HS-27A (cell line): ENCODE measurements around the gene ANXA6.
A peak's percentile ranks its signal among the peaks of the same experiment; 100 is the strongest.

ENCODE experiments used
- DNase-seq: peaks from one replicate; pipeline ENCODE4 v3.0.0-alpha.2; 2012; ENCODE audit warnings: low read depth, missing footprints

The ANXA6 gene

DNA sequence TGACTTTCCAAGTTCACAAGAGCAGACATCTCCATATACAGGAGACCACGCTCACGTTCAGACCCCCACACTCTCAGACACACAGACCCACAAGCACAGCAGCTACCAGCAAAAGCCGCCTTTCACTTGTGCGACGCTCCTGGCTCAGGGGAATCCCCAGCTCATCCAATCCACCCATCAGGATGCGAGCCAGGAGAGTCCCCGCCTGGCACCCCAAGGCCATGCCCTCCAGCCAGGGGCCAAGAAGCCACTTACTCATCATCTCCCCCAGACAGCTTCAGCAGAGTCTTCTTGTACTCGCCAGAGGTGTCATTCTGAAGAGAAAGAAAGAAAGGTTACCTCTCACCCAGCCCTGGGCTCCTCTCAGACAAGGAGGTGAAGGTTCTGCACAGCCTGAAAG, 29.7 kb downstream of the ANXA6 start:
- DNase-seq = no peak

DNA sequence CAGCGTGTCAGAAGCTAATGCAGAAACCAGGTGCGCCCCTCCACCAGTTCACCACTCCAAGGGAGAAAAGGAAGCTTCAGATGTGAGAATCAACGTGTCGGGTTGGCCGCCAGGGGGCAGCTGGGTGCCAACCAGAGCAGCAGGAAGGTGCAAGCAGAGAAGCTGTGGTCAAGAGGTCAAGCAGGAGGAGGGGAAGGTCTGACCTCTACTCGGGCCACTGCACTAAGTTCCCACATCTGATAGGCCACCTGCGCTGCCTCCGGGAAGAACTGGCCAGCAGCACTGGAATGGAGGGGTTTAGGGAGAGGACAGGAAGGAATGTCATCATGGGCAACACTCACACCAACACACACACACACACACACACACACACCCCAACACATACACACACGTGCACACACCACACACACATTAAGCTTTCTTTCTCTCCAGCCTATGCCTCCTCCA, 31.4 kb downstream of the ANXA6 start:
- DNase-seq = peak; percentile 12

DNA sequence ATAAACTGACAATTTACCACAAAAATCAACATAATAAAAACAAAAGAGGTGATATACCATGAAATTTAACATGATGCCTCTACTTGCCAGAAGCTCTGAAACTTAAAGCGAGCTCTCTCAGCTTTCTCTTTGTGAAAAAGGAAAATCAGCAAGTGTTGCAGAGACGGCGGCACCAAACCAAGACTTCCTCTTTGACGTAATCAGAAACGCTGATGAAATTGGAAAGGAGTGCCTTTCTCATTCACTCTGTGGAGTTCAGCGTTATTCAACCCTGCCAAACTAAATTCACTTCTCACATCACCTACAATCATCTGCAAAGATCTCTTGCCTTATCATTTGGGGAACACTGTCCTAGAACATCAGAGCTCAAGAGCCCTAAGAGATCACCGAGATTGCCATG, 32.2 kb downstream of the ANXA6 start:
- DNase-seq = no peak

DNA sequence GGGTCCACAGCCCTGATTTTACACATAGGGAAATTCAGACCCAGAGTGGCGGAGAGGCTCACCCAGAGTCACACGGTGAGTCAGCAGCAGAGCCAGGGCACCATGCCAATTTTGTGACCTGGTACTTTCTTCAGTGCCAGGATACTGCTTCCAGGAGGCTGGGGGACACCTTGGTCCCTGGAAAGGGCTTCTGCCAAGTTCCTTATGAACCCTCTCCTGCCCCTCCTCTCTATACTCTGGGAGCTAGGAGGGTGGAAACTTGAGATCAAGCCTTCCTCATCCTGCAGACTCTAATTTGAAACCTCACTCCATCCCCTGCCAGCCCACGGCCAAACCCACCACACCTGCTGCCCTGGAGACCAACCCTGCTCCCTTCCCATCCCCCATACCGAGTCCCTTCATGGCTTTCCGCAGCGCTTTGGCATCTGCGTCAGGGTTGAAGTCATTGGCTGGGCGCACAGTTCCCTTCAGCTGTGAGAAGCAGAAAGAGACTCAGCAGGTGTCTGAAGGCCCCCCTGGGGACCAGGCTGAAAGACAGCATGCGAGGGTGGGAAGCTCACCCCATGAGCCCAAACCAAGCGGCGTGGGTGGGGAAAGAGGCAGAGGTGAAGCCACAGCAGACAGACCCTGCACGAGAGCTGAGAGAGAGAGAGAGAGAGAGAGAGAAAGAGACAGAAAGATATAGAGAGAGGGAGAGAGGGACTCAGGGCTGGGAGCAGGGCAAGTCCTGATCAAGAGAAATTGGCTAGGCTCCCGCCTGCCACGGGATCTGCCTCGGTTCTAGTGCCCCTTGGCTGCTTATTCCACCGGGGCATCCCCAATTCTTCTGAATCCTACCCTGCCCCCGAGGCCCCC, 33.5 kb downstream of the ANXA6 start:
- no peak for DNase-seq

DNA sequence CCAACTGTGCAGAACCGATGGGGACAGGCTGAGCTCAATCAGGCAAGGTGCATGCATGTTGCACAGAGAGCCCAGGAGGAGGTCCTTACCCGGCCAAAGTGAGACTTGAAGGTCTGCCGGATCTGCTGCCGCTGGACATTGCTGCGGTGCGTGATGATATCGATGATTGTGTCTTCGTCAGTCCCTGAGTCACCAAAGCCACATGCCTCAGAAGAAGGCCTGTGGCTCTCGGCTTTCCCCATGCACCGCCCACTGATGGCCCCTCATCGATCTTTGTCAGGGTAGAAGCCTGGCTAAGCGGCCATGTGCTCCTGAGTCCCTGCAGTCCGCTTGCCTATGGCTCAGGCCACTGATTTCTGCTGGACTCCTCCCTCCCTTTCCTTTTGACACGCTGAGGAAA, 34.8 kb downstream of the ANXA6 start:
- no peak for DNase-seq

DNA sequence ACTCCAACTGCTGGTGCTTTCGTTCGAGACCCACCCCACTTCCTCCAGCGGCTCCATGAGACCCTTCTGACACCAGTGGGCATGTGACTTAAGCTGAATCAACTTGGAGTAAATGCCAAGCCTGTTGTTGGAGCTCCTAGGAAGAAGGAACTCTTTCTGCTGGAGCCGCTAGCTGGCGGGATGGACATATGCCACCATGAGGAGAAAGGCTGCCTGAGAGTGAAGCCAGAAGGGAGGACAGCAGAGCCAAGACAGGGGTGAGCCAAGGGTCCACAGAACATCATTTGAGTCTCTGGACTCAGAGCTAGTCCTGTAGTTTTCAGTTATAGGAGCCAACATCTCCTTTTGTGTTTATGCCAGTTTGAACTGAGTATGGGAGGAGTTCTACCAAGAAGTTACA, 35.9 kb downstream of the ANXA6 start:
- no peak for DNase-seq

DNA sequence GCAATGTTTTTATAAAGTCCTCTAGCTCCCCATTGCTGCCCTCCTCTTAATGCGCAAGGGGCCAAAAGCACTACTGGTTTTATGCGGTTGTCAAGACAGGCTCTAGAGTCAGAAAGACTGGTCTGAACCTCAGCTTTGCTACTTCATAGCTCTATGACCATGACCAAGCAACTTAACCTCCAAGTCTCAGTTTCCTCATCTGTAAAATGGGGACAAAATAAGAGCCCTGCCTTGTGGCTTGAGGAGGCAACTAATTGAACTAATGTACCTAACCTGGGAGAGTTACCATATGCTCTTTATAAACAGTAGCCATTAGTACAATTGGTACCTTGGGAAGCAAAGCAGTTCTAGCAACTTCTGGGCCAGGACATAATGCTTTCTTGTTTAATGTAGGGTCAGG, 36.5 kb downstream of the ANXA6 start:
- DNase-seq = no peak

DNA sequence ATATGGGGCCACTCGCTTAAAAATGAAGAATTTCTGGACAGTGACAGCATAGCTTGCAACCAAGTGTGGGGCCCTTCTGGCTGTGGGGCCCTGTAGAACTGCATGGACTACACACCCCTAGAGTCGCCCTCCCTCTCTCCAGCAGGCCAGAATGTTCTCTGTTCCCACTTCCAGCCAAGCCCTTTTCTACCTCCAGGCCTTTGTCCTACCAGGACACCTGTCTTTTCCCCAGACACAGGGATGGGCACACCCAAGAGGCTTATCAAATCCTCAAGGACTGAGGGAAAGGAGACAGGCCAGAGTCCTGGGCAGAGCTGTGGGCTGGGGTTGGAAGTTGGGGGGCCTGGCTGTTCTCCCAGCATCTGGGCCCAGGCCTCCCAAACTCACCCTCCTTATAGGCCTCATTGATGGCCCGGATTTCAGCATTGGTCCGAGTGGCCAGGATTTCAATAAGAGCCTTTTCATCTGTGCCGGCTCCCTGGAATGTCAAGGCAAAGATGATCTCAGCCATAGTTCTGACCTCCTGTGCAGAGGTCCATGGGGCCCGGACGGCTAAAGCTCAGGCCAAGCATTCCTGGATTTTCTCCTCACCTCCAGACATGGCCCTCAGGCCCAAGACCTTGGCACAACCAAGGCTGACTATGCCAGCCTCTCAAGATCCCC, 38.5 kb downstream of the ANXA6 start:
- no peak for DNase-seq

DNA sequence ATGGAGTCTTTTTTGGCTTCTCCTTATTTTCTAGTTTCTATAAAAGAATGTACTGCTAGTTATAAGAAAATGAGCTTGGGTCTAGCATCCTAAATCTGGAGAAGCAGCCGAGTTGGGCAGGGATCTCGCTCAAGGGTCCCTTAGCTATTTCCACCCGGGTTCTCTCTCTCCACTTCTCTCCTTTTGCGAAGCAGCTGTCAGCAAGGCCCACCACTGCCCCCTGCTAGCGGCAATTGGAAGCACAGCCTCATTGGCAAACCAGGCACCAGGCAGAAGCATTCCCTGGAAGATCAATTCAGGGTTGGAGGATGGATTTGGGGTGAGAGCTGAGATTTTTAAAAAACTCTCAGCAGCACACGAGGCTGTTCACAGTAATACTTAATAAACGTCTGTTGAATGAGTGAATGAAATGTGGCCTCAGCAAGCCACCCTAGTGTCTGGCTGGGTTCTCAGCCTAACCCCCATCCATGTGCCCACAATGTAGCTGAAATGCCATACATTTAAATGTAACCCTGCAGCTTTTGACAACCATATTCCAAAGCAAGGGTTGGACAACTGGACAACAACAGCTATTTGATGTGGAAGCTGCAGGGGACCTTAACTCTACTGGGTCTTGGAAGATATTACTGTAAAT, 42.2 kb downstream of the ANXA6 start:
- DNase-seq = no peak

DNA sequence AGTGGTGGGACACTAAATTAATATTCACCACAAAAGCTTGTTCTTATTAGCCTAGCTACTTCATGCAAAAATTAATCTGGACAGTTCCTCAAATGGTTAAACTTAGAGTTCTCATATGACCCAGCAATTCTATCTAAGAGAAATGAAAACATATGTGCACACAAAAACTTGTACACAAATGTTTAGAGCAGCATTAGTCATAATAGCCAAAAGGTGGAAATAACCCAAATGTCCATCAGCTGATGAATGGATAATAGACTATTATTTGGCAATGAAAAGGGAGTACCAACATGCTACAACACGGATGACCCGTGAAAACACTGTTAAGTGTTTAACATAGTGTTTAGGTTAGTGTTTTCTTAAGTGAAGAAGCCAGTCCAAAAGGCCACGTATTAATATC, 43.9 kb downstream of the ANXA6 start:
- DNase-seq = no peak

DNA sequence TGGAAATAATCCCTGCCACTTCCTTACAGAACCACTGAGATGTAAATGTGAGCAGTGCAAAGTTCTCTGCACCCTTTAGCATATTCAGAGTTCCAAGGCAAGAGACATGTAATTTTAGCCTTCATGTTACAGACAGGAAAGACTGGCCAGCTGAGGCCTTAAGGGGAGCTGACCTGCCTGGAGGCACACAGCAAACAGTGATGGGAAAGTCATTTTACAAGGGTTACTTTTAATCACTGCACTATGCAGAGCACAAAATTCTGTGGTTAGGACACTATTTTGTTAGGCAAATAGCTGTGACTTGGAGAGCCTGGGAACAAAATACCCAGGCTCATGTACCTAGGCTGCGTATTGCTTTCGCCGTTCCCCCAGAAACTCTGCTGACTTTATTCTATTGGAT, 46.6 kb downstream of the ANXA6 start:
- DNase-seq = no peak

DNA sequence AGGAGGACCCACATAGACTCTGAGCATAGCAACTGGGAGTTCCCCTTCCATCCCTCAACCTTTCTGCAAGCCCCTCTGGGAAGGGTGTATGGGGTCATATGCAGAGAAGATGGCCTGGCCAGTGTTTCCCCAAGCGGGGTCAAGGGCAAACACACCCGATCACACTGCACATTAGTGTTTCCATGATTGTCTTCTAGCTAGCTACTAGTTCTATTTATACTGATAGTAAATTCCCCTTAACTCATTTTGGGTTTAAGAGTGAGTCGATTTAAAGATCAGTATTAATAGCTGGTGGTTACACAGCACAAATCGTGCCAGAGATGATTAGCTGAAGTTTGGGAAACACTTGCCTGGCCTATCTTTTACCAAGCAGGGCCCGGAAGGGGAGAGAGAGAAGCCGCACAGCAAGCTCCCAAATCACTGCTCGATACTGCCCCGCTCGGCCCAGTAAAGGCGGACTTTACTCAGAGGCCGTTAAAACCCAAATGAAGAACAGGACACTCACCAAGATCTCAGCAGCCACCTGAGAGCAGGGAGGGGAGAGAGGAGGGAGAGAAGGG, 47.4 kb downstream of the ANXA6 start:
- no peak for DNase-seq

DNA sequence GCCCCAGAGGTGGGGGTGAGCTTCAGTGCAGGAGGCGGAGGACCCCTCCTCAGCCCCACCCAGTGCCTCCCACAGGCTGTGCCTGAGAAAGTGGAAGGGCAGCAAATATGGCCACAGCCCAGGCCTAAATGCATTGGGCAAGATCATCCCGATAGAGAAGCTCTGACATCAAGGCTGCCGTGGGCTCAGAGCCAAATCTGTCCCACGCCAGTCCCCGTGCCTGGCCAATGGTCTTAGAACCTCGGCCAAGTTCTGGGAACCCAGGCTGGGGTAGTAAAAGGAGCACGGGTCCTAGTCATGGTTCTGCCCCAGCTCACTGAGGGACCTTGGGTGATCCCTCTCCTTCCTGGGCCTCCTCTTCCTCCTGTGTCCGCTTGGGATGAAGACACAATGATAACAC, 49.0 kb downstream of the ANXA6 start:
- no peak for DNase-seq

DNA sequence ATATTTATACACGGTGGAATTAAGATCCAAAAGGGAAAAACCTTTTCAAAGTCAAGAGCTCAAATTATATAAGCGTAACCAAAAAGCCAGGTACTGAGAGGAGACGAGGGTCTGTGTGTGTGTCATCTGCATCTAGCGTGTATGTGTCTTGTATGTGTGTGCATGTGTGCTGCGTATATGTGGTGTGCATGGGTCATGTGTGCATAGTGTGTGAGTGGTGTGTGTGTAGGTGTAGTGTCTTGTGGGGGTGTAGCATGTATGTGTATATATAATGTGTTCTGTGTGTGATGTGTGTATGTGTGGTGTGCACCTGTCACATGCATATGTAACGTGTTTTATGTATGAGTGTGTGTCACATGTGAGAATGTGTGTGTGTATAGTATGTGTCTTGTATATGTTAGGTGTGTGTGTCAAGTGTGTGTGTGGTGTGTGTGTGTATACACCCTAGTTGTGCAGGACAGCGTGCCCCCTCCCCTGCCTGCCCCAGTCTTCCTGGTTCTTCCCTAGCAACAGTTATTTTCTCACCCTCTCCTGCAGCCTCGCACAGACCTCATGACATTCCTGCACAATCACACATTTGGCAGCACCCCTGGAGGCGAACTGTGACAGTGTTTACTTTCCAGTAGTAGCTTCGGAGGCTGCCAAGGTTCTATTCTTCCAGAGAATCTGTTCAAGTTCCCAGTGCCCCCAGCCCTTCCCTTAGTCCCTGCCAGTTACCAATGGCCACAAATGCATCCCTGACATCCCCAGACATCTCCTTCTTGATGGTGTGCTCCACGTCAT, 49.6 kb downstream of the ANXA6 start:
- DNase-seq = no peak

DNA sequence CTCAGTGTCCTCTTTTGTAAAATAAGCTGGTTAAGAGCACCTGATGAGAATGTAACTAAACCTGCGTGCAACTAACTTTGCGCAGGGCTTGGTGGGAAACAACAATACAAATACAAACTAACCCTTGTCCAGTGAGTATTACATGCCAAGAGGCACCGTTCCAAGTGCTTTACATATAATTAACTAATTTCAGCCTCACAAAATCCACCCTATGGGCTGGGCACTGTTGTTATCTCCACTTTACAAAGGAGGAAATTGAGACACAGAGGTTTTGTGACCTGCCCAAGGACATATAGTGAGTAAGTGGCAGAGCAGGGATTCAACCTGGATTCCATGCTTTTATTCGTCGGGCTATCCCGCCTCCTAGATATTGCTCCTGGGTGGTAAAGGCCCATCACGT, 50.5 kb downstream of the ANXA6 start:
- no peak for DNase-seq

DNA sequence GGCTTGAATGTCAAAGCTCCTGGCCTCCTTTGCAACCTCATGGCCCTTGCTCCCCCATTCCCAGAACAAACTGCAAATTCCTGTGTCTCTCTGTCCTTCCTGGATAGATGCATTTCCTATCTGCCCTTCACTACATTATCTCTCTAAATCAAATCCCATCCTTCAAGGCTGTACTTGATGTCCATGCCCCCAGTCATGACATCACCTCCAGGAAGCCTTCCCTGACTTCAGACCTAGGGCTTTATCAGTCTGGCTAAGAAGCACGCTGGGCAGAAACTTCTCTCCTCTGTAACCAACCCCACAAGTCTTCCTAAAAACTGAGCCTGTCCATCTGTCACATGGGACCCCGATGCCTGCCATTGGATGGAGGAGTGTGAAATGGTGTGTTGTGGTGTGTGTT, 51.1 kb downstream of the ANXA6 start:
- DNase-seq = no peak

DNA sequence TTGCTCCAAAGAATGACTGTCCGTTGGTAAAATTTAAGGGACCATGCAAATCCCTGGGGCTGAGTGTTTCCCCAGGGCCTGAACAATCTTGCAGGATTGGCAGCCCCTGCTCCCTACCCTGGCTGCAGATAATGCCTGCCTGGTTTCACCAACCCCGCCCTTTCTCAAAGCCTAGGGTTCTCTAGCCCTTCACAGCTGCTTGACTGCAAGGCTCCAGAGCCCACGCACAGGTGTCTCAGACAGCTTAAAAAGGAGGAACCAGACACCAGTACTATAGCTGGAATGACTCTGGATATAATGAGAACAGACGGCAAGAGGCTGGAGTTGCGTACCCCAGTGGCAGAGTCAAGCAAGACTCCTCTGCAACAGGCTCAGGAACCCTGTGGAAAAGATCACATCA, 51.5 kb downstream of the ANXA6 start:
- DNase-seq = no peak

DNA sequence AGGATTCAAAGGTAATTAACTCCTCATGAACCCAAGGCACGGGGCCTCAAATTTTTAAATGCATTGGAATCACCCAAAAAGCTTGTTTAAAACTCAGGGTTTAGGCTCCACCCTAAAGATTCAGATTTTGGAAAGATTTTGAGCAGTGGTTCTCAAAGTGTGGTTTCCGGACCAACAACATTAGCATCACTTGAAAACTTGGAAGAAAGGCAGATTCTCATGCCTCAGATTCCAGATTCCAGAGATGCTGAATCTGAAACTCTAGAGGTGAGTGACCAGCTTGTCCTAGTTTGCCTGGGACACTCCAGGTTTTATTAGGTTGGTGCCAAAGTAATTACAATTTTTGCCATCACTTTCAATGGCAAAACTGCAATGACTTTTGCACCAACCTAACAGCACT, 52.0 kb downstream of the ANXA6 start:
- DNase-seq = no peak

DNA sequence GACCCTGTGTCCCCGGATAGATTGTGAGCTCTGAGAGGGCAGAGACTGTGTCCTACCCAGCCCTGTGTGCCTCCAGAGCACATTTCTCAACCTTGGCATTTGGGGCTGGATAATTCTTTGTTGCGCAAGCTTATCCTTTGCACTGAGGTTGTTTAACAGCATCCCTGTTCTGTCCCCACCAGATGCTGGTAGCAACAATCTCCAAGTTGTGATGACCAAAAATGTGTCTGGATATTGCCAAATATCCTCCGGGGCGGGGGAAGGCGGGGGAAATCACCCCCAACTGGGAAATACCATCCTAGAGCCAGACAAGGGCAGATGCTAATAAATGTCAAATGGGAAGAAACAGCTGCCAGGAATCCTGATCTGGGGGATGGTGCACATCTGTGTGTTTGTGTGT, 52.8 kb downstream of the ANXA6 start:
- no peak for DNase-seq

DNA sequence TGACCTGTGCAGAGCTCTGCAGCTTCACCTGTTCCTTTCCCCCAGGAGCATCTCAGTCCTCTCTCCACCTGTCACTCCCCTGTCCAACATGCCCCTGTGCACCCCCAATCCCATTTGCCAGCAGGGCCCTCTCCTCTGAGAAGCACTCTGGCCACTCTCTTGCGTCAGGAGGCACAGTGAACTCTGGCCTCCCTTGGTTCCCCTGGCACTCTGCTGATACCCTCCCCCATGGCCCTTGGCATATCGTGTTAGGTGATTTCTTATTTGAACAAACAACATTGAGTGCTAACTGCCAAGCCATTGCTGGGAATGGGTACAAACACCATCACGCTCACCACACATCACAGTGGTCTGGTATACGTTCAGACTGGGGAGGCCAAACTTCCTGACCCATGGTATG, 55.8 kb downstream of the ANXA6 start:
- no peak for DNase-seq

DNA sequence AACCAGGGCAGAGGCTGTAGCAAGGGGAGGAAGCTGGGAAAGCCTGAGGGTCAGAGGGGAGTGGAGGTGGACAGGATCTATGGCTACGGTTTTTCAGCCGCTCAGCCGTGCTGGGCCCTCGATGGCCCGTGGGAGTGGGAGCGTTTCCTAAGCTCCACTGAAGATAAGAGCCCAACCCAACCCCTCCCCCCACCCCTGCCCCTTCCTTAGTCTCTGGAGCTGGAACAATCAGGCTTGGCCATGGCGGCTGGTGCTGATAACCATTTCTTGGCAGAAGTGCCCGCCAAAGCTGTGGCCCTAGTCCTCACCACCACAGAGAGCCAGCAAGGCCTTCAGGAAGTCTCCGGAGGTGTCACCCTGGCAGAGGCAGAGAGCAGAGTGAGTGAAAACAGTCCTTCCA, 56.4 kb downstream of the ANXA6 start:
- no peak for DNase-seq

DNA sequence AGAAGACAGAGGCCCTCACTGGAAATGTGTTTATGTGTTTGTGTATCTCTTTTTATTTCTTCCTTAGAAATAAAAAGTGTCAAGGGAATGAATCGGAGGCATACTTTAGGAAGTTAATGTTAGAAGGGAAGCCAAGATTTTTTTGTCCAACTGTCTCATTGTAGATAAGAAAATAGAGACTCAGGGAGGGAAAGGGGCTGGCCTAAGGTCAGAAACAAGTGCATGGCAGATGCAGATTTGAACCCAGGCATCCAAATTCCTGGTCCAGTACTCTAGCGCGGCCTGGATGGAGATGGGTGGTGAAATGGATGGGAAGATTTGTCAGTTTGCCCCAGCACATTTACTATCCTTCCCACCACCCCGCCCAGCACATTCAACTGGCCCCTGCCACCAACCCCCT, 56.9 kb downstream of the ANXA6 start:
- no peak for DNase-seq
